GM18867 (cell line): Measurements from ENCODE around the gene SH3YL1.

ENCODE experiments used
- ATAC-seq: cut with Tn5 transposase; IDR thresholded peaks from one replicate; pipeline ENCODE4 v1.9.1; 2021; ENCODE audit warnings: mild to moderate bottlenecking, moderate library complexity; ENCODE audit not compliant: unreplicated experiment

SH3YL1 gene

GRCh38 chr2:223971-224760 lies 39.7 kb downstream of the SH3YL1 start:
- ATAC-seq: no peak

- no peak for ATAC-seq
Measured at GRCh38 chr2:223451-223850, 40.4 kb downstream of the SH3YL1 start.

DNA sequence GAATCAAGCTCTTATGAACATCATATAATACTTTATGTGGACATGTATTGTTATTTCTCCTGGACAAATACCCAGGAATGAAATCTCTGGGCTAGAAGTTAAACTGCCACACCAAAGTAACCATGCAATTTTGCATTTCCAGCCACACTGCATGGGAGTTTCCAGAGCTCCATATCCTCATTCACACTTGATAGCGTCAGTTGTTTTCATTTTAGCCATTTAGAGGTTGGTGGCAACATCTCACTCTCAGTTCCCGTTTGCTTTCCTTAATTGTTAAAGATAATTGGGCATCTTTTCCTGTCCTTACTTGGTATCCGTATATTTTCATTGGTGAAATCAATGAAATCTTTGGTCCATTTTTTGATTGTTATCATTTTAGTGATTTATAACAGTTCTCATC lies 47.8 kb downstream of the SH3YL1 start:
- ATAC-seq: no peak

DNA sequence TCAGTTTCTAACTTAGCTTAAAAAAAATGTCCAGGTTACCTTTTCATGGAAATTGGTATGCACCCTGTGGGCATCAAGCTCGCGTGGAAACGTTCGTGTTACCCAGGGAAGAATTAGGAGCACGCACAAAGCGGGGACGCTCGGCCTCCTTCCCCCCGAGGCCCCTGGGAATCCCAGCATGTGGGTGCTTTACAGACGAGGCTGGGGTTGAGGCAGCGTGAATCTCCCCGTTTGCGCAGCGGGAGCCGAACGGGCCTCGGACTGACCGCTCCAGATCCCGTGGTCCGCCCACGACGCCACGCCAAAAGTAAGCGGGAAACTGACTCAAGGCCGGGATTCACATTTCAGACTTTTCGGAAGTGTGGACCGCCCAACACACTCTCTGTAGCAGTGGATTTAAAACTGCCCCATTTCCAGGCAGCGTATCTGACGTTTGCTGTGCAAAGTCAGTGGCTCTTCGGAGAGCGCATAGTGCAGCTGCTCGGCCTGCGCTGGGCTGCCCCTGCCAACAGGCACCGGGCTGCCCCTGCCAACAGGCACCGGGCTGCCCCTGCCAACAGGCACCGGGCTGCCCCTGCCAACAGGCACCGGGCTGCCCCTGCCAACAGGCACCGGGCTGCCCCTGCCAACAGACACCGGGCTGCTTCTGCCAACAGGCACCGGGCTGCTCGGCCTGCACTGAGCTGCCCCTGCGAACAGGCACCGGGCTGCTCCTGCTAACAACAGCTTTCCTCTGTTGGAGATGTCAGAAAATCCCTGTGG lies 49.7 kb downstream of the SH3YL1 start:
- no peak for ATAC-seq

- ATAC-seq: no peak
Measured at GRCh38 chr2:211486-212184, 52.2 kb downstream of the SH3YL1 start.

- no peak for ATAC-seq
Measured at GRCh38 chr2:210660-211059, 53.2 kb downstream of the SH3YL1 start.

GRCh38 chr2:209470-209869 lies 54.4 kb downstream of the SH3YL1 start:
- no peak for ATAC-seq

DNA sequence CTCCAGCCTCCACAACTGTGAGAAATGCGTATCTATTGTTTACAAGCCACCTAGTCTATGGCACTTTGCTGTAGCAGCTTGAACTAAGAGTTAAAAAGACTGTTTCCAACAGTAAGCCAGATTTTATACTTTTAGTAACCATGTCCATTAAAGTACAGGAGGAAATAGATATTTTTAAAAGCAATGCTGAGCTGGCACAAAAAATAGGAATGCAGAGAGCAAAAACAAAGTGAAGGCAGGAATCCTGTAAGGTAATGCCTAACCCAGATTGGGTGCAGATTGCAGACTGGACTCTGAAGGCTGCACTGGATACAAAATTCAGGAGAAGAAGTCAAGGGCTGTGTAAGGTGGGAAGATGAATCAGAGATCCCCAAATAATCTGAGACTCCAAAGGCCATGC lies 55.5 kb downstream of the SH3YL1 start:
- no peak for ATAC-seq

DNA sequence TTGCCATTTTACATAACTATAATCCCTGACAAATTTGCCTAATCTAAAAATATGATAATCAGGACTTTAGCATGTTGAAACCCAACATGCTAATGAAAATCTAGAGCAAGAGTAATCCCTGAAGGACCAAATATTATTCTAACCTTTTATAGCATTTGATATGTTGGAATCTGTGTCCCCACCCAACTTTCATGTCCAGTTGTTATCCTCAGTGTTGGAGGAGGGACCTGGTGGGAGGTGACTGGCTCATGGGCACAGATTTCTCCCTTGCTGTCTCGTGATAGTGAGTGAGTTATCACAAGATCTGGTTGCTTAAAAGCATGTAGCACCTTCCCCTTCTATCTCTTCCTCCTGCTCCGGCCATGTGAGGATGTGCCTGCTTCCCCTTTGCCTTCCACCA lies 59.8 kb downstream of the SH3YL1 start:
- no peak for ATAC-seq

DNA sequence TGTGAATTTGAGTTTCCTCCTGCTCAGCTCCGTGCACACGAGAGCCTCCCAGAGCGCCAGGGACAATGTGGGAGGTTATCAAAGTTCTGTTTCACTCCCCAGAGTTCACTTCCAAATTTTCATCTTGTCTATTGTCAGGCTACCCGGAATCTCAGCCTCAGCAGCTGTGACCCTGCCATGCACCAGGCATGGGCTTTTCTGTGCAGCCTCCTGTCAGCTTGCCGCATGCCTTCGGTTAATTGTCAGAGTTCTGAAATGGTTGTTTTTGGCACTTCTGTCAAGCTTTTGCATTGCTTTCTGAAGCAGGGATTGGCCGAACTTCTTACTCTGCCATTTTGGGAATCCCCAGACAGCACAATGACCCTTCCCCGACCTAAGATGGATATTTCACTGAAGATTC lies 60.4 kb downstream of the SH3YL1 start:
- ATAC-seq: no peak

DNA sequence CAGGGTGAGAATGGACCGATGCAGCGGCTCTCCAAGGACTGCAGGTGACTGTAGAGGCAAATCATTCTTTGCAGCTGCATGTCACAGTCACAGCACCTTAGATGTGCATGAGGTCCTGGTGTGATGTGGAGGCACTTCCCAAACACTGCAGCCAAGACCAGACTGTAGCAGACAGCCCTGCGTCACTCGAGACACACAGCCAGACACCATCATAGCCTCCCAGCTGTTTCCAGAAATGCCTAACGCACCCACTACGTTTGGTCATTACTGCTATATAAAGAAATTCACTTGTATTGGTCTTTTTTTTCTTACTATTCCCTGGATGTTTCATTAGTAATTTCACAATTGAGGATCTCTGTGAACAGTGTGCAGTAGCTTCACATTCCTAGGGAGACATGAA lies 60.9 kb downstream of the SH3YL1 start:
- no peak for ATAC-seq

- no peak for ATAC-seq
Measured at GRCh38 chr2:201648-202433, 62.0 kb downstream of the SH3YL1 start.

DNA sequence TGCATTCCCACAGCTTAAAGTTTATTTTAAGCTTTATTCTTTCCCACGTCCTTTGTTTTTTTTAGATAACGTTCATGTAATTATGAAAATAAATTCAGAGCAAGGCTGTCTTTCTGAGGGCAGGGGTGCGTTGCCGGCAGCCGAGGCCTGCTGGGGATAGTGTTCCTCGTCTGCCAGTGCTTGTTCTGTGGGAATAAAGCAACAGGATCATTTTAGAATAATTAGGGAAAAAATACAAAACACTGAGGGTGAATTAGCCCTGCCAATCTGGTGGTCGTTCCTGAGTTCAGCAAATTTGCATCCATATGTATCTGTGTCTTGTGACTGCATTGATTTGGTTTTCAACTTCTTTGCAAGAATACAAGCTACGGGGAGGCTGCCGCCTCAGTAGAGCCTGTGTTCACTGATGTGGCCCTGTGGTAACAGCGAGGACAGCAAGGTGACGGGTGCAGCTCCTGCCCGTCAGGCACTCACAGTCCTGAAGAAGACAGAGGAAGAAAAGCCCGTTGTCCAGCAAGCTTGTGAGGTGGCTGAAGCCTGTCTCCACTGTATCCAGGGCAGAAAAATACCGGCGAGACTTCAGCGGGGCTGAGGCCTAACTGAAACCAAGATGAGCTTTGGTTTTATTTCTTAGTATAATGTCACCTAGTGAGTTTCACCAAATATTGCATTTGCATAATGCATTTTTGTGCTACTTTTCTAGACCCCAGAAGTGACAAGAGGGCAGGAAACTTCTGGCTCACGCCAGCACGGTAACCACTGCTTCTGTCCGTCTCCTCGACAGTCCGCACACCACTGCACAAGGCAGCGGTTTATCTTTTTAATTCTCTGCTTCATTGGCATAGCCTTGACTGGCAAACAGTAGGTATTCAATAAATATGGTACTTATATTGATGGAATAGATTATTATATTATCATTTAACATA lies 64.5 kb downstream of the SH3YL1 start:
- no peak for ATAC-seq

- no peak for ATAC-seq
Measured at GRCh38 chr2:196406-196805, 67.4 kb downstream of the SH3YL1 start.

GRCh38 chr2:195932-196331 lies 67.9 kb downstream of the SH3YL1 start:
- no peak for ATAC-seq

DNA sequence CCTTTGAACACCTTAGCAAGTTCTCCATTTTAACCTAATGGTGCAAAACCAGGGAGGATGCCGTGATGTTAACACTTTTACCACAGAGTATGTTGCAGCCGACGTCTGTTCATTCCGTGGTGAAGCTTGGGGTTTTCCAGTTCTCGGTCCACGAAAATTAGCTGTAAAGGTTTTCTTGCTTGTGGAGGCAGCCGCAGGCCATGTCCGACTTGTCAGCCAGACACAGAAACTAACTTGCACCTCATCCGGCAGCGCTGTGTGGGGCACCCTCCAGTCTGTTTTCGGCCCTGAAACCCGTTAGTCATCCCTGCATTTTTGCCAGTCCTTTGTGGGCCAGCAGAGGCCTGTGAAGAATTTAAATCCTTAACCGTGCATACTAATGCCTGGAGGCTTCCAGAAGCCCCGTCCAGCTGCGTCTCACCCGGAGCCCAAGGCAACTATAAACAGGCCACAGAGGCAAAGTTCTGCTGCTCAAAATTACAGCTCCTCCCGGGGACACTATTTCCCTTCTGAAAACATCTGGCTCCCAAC lies 70.6 kb downstream of the SH3YL1 start:
- no peak for ATAC-seq

- ATAC-seq: peak; percentile 45
Measured at GRCh38 chr2:191311-192190, 72.3 kb downstream of the SH3YL1 start.

GRCh38 chr2:187825-188224 lies 76.0 kb downstream of the SH3YL1 start:
- no peak for ATAC-seq

DNA sequence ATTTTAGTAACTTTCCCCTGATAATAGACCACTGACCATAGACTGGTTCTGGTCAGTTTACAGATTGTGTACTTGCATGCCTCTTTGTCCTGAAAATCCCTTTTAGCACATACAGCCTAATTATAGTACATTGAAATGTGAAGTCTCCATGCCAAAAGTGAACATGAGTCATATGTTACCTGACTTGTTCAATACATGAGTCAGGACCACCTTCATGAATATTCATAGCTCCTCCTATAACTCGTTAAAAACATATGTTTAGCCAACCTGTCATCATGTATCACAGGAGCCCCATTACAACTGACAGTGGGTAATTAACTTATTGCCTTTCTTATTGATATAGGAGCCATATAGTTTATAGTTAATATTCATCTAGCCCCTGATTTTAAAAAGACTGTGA lies 78.6 kb downstream of the SH3YL1 start:
- ATAC-seq: no peak
